ENCODE results near the gene SCUBE1.

DNA sequence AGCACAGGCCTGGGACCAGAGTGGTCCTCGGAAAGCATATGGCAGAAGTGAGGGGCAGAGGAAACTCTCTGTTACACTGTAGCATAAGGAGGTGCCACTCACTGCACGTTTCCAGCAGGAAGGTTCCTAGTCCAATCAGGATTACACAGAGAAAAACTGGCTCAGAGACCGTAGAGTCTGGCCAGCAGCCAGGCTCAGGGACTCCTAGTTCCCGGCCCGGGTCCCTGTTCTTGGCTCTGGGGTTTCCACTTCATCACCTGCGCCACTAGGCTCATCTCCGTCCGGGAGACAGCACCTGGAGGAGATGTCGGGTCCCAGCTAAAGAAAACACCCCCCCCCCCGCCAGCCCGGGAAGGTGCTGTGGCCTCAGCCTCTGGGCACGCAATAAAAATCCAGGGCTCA, 157.3 kb downstream of the SCUBE1 start:
- TF ChIP-seq, protein P1, sequence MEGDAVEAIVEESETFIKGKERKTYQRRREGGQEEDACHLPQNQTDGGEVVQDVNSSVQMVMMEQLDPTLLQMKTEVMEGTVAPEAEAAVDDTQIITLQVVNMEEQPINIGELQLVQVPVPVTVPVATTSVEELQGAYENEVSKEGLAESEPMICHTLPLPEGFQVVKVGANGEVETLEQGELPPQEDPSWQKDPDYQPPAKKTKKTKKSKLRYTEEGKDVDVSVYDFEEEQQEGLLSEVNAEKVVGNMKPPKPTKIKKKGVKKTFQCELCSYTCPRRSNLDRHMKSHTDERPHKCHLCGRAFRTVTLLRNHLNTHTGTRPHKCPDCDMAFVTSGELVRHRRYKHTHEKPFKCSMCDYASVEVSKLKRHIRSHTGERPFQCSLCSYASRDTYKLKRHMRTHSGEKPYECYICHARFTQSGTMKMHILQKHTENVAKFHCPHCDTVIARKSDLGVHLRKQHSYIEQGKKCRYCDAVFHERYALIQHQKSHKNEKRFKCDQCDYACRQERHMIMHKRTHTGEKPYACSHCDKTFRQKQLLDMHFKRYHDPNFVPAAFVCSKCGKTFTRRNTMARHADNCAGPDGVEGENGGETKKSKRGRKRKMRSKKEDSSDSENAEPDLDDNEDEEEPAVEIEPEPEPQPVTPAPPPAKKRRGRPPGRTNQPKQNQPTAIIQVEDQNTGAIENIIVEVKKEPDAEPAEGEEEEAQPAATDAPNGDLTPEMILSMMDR (IDR thresholded peaks at IDR 0.05) = no peak
- TF ChIP-seq POLR2A (IDR thresholded peaks at IDR 0.05; ENCODE audit: low read depth) (no peak), EP300 (IDR thresholded peaks at IDR 0.05) (no peak), POLR2AphosphoS5 (IDR thresholded peaks at IDR 0.05) (no peak)
